GM18909 (cell line): ENCODE data around the gene ZMYND8.
"Not testable (repeated sequence)": the region's sequence is repeated elsewhere in the genome, so short reads cannot be mapped to it uniquely, and the experiment has no call there.

Source experiments
- ATAC-seq: cut with Tn5 transposase; IDR thresholded peaks from one replicate; pipeline ENCODE4 v1.9.1; 2021; ENCODE audit warnings: mild to moderate bottlenecking; ENCODE audit not compliant: unreplicated experiment, poor library complexity

ZMYND8 gene

GRCh38 chr20:47215653-47216397 lies 140.7 kb downstream of the ZMYND8 start:
- no peak for ATAC-seq

DNA sequence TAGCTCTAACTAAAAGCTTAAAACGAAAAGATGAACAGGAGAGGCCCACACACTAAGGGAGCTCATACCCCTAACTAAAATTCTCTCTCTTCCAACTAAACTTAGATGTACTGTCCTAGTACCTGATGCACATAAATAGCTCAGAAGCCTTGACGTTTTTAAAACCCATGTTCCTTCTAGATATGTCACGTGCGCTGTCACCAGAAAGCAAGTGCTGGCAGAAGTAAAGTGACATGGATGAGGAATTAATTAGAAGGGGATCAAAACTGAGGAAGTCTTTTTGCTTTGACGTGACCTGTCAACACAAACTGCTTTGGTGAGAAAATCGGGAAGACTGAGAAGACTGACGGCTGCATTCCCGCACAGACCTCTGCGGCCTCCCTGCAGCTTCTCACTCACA lies 142.5 kb downstream of the ZMYND8 start:
- no peak for ATAC-seq

DNA sequence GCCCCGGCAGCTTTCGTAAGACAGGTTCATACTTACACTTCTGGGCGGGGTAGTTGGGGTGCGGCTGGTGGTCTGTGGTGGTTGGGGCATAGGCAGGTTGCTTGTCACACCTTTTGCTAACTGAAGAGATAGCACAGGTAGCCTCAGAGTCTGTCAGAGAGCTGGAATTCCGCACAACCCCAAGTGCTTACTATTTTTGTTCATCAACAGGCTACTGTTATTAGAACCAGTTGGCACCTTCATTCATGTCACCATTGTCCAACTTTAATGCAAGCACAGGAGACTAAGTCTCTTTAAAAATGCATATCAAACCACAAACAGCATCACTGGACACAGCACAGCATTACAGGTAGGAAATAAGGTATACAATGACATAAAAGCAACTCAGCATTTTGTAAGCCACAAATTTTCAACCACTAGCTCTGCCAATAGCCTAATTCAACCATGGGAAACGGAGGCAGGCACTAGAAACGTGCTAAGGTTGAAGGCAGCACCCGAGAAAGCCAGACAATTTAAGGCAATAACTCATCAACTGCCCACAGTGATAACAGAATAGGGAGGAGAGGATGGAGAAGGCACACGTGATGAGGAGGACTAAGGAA lies 143.8 kb downstream of the ZMYND8 start:
- no peak for ATAC-seq

DNA sequence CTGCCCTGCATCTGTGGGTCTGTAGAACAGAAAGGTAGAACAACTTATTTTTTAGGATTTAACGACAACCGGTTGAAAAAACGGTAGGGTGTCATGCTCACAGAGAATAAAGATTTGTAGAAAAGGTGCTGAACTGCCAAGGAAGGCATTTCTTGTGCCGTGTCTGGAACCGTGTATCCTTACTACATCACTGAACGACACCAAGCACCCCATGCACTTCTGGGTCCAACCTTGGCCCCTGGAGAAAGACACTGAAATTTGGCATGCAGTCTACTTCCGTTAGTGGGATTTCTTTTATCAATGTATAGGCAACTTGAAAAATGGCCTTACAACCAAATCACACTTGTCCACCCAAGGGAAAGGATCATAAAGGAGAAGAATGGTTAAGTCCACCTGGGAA lies 145.5 kb downstream of the ZMYND8 start:
- no peak for ATAC-seq

DNA sequence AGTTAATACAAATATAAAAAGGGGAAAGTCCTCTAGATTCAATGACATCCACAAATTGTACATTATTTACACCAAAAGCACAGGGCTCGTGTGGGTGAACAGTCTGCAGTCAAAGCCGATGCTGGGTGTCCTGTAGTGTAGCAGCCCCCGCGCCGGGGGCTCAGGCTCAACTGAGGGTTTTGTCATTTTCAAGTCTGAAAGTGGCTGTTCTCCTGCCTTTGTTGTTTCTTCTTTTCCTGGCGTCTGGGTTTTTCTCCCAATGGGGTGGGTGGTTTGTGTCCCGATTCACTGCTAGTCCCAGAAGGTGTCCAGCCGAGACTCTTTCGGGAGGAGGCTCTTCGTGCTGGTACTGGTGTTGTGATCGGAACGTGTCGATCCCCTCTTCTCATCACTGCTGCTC lies 146.0 kb downstream of the ZMYND8 start:
- ATAC-seq: no peak

GRCh38 chr20:47209982-47210381 lies 146.5 kb downstream of the ZMYND8 start:
- no peak for ATAC-seq

- ATAC-seq: no peak
Measured at GRCh38 chr20:47208534-47209174, 147.8 kb downstream of the ZMYND8 start.

DNA sequence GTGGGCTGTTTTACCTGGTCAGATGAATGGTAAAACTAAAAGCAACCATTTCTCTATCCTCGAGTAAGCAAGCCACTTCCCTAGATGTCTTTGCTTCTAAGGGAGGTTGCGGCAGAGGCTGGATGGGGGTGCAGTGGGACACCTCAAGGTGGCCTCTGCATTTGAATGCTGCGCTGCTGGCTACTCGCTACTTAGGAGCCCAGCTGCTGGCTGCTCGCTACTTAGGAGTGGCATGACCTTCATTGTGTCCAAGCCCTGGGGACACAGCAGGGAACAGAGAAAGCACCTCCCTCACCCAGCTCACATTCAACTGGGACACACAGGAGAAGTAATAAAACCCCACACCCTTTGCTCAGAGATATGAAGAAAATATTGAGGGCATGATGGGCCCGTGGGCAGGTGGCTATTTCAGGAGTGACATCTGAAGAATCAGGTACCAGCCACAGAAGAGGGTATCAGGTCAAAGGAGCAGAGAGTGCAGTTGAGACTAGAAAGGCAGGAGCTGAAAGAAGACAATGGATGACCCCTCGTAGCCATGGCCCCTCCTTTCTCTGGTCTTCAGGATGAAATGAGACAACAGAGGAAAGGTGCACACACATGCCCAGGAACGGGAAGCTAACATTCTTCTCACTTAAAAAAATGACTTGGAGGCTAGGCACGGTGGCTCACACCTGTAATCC lies 149.4 kb downstream of the ZMYND8 start:
- no peak for ATAC-seq

GRCh38 chr20:47206552-47206951 lies 149.9 kb downstream of the ZMYND8 start:
- not testable (repeated sequence) for ATAC-seq

DNA sequence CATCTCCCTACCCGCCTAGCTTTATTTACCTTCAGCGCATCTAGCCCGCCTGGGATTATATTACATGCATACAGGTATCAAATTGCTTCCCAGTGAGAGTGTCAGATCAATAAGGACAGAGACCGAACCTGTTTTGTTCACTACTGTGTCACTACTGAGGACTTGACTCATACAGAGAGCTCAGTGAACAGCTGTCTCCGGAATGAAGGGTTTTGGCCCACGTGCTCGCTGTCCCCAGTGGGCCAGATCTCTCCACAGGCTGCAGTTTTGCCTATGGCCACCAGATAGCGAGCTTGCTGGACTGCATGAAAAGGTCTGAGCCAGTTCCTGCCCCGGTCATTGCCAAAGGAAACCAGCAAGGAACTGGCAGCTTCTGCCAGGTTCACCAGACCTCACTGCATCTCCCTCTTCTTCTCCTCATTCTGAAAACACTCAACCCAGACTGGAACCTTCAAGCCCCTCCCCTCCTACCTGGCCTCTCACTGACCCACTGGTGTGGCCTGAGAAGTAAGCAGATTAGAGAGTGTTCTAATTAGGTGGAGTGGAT lies 150.8 kb downstream of the ZMYND8 start:
- ATAC-seq: no peak

- ATAC-seq: not testable (repeated sequence)
Measured at GRCh38 chr20:47204850-47205122, 151.7 kb downstream of the ZMYND8 start.

- ATAC-seq: no peak
Measured at GRCh38 chr20:47204008-47204849, 152.3 kb downstream of the ZMYND8 start.

DNA sequence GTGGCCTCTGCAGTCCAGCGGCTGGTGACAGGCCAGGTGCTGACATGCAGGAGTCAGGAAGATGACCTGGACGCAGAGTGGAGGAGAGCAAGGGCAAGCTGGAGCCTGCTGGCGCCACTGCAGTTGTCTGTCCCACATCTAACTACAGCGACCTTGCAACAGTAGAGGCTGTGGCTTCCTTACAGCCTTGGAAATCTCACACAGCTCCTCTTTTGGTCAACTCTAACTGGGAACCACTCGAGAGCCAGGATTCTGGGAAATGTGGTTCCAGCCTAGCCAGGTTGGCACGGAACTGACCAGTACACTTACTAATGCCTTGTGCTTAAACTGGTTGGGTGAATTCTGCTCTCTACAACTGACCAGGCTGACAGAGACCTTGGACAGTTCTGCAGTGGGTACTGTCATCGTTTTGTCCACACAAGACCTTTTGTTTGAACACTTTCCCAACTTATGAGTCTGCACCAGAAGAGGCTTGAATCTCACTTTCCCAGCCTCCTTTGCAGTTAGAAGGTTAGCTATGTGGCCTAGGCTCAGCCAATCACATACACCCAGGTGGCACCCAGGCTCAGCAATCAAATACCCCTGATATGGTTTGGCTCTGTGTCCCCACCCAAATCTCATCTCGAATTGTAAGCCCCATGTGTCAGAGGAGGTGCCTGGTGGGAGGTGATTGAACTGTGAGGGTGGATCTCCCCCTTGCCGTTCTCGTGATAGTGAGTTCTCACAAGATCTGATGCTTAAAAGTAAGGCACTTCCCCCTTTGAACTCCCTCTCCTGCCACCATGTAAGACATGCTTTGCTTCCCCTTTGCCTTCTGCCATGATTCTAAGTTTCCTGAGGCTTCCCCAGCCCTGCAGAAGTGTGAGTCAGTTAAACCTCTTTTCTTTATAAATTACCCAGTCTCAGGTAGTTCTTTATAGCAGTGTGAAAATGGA lies 153.5 kb downstream of the ZMYND8 start:
- no peak for ATAC-seq

GRCh38 chr20:47201074-47201730 lies 155.3 kb downstream of the ZMYND8 start:
- no peak for ATAC-seq

DNA sequence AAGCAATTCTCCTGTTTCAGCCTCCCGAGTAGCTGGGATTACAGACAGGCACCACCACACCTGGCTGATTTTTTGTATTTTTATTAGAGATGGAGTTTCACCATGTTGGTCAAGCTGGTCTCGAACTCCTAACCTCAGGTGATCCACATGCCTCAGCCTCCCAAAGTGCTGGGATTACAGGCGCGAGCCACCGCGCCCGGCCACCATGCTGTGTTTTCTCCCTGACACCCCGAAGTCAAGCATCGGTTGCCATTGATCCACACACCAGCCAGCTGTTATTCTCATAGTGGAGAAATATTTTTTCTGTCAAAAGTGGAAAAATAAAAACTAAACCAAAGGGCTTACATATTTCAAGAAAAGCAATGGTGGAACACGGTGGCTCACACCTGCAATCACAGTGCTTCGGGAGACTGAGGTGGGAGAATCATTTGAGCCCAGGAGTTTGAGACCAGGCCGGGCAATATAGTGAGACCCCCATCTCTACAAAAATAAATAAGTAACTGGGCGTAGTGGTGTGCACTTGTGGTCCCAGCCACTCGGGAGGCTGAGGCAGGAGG lies 157.4 kb downstream of the ZMYND8 start:
- ATAC-seq: no peak

- no peak for ATAC-seq
Measured at GRCh38 chr20:47198254-47198671, 158.2 kb downstream of the ZMYND8 start.

- ATAC-seq: peak; percentile 62
Measured at GRCh38 chr20:47196091-47197081, 160.1 kb downstream of the ZMYND8 start.
